Left lung (tissue), 10 donors: ENCODE measurements around the gene NAA10. TPM values are rescaled to one million over a fixed set of nuclear protein-coding genes. Genes with fewer than 3 reads are reported as not detected.

Source experiments
- ATAC-seq: fragments of 200-7000 bp; cut with Tn5 transposase; one replicate; pipeline ENCODE4 v1.9.1; 2020; ENCODE audit warnings: moderate library complexity
- DNase-seq, 4 donors: peaks; one replicate each; pipeline ENCODE4 v3.0.0-alpha.2; 2013 to 2020
- H3K27ac ChIP-seq, 2 donors: fragments of 200-600 bp; sonication (generic) in 1 of 2; one replicate each; pipeline versions ENCODE4 v1.5.0 to v1.8.0; 2020 to 2021
- H3K27me3 ChIP-seq, 2 donors: fragments of 200-600 bp; sonication (generic) in 1 of 2; one replicate each; pipeline versions ENCODE4 v1.5.0 to v1.8.0; 2020 to 2021
- H3K36me3 ChIP-seq, 2 donors: fragments of 200-600 bp; sonication (generic) in 1 of 2; one replicate each; pipeline versions ENCODE4 v1.5.0 to v1.8.0; 2020 to 2021
- H3K4me1 ChIP-seq, 2 donors: fragments of 200-600 bp; one replicate each; pipeline ENCODE4 v1.8.0; 2021
- H3K4me3 ChIP-seq, 2 donors: fragments of 200-600 bp; sonication (generic) in 1 of 2; one replicate each; pipeline versions ENCODE4 v1.5.0 to v1.8.0; 2020 to 2021; ENCODE audit warnings: mild to moderate bottlenecking in 1 of 2
- H3K9me3 ChIP-seq, 2 donors: fragments of 200-600 bp; sonication (generic) in 1 of 2; one replicate each; pipeline versions ENCODE4 v1.5.0 to v1.8.0; 2020 to 2021
- intact Hi-C, 2 donors: fragments of 100-400 bp; cut with DNase I; formaldehyde crosslinking; loops; one replicate each; pipeline versions ENCODE4 v1.11.2 to v1.14.2; 2022
- polyA plus RNA-seq, 6 donors: library from polyadenylated mRNA; unstranded; fragments of 120-200 nt; gene quantifications; one replicate each; pipeline ENCODE4 v1.2.1, GENCODE V29; 2013; ENCODE audit not compliant: insufficient read length in 6 of 6
- total RNA-seq, 2 donors: library from RNA; stranded (reverse); fragmentation: NEBNext Ultra II Directional; extraction: Animal tissue kit (Norgen Biotek cat#: 25700); gene quantifications; one replicate each; pipeline ENCODE4 v1.2.1, GENCODE V29; 2021
- TF ChIP-seq, protein P1 (sequence below), 2 donors: fragments of 200-600 bp; sonication (generic) in 1 of 2; IDR thresholded peaks; one replicate each; pipeline versions ENCODE4 v1.5.0 to v1.8.0; 2021; ENCODE audit warnings: antibody characterized with exemption in 2 of 2
- donor health status: DM: no; HTN: yes; CAD: no.
- donor health status: DM: no; HTN: no; CAD: no.

Gene NAA10
- total and polyA plus RNA-seq, 8 donors: 49.0 to 105 (median 57.5) TPM

DNA sequence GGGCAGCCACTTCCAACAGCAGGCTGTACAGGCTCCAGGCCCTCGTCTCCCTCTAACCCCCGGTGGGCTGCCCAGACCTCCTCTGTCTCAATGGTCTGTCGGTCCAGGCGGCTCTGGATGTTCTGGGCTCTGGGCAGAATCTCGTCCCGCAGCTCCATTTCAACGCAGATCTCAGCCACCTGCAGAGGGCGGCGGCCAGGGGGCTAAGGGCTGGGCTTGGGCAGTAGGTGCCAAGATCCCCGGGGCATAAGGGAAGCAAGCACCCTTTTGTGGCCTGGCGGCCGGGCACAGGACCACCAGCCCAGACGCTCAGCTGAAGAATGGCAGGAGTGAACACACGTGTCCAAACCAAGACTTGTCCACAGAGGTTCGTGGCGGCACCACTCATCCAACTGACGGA lies 21.1 kb downstream of the NAA10 start:
- TF ChIP-seq, protein P1, sequence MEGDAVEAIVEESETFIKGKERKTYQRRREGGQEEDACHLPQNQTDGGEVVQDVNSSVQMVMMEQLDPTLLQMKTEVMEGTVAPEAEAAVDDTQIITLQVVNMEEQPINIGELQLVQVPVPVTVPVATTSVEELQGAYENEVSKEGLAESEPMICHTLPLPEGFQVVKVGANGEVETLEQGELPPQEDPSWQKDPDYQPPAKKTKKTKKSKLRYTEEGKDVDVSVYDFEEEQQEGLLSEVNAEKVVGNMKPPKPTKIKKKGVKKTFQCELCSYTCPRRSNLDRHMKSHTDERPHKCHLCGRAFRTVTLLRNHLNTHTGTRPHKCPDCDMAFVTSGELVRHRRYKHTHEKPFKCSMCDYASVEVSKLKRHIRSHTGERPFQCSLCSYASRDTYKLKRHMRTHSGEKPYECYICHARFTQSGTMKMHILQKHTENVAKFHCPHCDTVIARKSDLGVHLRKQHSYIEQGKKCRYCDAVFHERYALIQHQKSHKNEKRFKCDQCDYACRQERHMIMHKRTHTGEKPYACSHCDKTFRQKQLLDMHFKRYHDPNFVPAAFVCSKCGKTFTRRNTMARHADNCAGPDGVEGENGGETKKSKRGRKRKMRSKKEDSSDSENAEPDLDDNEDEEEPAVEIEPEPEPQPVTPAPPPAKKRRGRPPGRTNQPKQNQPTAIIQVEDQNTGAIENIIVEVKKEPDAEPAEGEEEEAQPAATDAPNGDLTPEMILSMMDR (IDR thresholded peaks at IDR 0.05): no peak
- H3K27me3 ChIP-seq: no peaks in the 10 kb centered on the region
- intact Hi-C loops: no loop called here
- H3K4me1 ChIP-seq: no peaks in the 10 kb centered on the region
- H3K4me3 ChIP-seq: no peak overlapping the region
- peaks cover 0 to 72% of the 10 kb centered on the region in 2 donors for H3K36me3 ChIP-seq
- H3K27ac ChIP-seq: no peak overlapping the region
- no peak for DNase-seq
- H3K9me3 ChIP-seq: no peaks in the 10 kb centered on the region
- no peak for ATAC-seq

DNA sequence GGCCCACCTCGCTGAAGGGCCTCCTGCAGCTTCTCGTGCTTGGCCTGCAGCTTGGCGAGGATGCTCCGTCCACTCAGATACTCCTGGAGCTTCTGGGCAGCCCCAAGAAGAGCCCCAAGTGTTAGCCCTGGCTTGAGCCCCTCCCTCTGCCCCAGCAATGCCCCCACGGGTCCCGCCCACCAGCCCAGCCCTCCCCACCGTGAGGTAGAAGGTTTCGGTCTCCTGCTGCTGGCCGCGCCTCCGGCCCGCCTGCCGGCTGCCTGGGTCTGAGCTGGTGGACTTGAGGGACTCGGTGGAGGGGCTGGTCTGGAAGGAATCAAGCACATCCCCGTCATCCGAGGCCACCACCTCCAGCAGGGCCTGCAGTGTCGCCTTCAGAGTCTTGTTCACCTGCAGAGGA lies 21.6 kb downstream of the NAA10 start:
- TF ChIP-seq, protein P1 (IDR thresholded peaks at IDR 0.05): no peak
- intact Hi-C loops: no loop called here
- Histone ChIP-seq H3K4me1 (no peaks in the 10 kb centered on the region), H3K36me3 (peaks cover 0 to 72% of the 10 kb centered on the region in 2 donors), H3K4me3 (no peak overlapping the region), H3K9me3 (no peaks in the 10 kb centered on the region), H3K27me3 (no peaks in the 10 kb centered on the region), H3K27ac (no peak overlapping the region)
- no peak for ATAC-seq
- DNase-seq: peak in 1 of 4 donors; percentile 39

DNA sequence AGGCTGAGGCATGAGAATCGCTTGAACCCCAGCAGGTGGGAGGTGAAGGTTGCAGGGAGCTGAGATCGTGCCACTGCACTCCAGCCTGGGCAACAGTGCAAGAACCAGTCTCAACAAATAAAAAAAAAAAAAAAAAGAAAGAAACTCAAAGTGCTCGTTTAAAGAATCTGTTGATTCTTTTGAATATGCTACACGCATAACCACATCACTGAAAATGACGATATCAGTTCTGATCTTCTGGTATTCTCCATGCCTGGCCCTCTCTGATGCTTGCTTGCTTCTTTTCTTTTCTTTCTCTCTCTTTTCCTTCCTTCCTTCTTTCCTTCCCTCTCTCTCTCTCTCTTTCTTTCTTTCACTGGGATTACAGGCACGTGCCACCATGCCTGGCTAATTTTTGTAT lies 23.0 kb downstream of the NAA10 start:
- DNase-seq (no peak), ATAC-seq (no peak)
- H3K27me3 ChIP-seq: no peaks in the 10 kb centered on the region
- H3K36me3 ChIP-seq: peaks cover 0 to 73% of the 10 kb centered on the region in 2 donors
- intact Hi-C loops: no loop called here
- H3K9me3 ChIP-seq: no peaks in the 10 kb centered on the region
- TF ChIP-seq, protein P1 (IDR thresholded peaks at IDR 0.05): no peak
- H3K27ac ChIP-seq: no peak overlapping the region
- H3K4me1 ChIP-seq: no peaks in the 10 kb centered on the region
- no peak overlapping the region for H3K4me3 ChIP-seq

DNA sequence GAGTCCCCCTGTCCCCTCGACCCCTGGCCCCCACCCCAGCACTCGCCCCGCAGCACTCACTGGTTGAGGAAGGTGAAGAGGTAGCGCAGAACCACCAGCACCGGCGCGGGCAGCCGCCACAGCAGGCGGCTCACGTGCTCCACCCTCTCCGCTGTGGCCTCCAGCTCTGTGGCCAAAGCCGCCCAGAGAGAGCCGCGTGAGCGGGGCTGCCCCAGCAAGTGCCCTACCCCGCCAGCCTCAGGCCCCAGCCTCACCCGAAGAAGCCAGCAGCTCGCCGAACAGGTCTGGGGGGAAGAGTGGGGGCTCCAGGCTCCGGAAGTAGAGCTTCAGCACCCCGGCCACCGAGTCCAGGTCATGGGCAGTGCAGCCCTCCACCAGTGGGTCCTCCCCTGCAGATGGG lies 24.4 kb downstream of the NAA10 start:
- Histone ChIP-seq H3K27ac (no peak overlapping the region), H3K4me3 (no peak overlapping the region), H3K36me3 (peaks cover 0 to 68% of the 10 kb centered on the region in 2 donors), H3K4me1 (no peaks in the 10 kb centered on the region), H3K9me3 (no peaks in the 10 kb centered on the region), H3K27me3 (no peaks in the 10 kb centered on the region)
- DNase-seq: peak in 1 of 4 donors; percentile 45
- ATAC-seq: no peak
- TF ChIP-seq, protein P1 (IDR thresholded peaks at IDR 0.05): no peak
- intact Hi-C loops: no loop called here

DNA sequence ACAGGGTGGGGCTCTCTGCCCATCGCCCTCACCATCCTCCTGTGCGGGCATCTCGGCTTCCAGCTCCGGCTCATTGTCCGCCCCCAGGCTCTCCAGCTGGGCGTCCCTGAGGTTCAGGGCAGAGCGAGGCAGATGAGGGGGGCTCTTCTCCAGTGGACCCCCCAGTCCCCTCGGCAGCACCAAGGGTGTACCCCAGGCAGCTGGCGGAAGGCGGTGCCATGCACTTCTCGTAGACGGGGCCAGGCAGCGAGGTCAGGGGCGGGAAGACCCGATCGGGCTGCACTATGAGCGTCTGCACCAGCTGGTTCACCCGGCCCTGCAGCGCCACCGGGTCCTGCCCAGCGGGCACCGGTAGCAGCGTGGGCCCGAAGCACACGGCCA lies 24.9 kb downstream of the NAA10 start:
- TF ChIP-seq, protein P1 (IDR thresholded peaks at IDR 0.05): no peak
- Histone ChIP-seq H3K4me1 (peaks cover 0 to 2% of the 10 kb centered on the region in 2 donors), H3K4me3 (no peak overlapping the region), H3K36me3 (peaks cover 0 to 68% of the 10 kb centered on the region in 2 donors), H3K27me3 (no peaks in the 10 kb centered on the region), H3K27ac (no peak overlapping the region), H3K9me3 (no peaks in the 10 kb centered on the region)
- DNase-seq: peak in 1 of 4 donors; percentile 31
- intact Hi-C loops: no loop called here
- no peak for ATAC-seq
